GM06990 (cell line): ENCODE results near the gene ACADS.

ENCODE experiments used
- DNase-seq: peaks from one replicate; pipeline ENCODE4 v3.0.0-alpha.2; 2011; ENCODE audit not compliant: insufficient read length; ENCODE audit errors: extremely low read depth
- H3K27me3 ChIP-seq: replicated peaks from 2 replicates; pipeline ENCODE4 v1.6.0; 2011; ENCODE audit warnings: low read length; ENCODE audit not compliant: control insufficient read depth, insufficient read depth
- H3K36me3 ChIP-seq: 2 replicates; pipeline ENCODE4 v1.5.1; 2011; ENCODE audit warnings: low read length; ENCODE audit not compliant: control insufficient read depth, insufficient read depth
- H3K4me3 ChIP-seq: replicated peaks from 2 replicates; pipeline ENCODE4 v1.5.1; 2011; ENCODE audit warnings: low read depth, mild to moderate bottlenecking, control low read depth, low read length
- TF ChIP-seq, protein P1 (sequence below): IDR thresholded peaks from 2 replicates; pipeline ENCODE4 v1.5.1; 2011; ENCODE audit warnings: low read length, control low read depth, mild to moderate bottlenecking, inconsistent platforms; ENCODE audit not compliant: insufficient read depth, poor library complexity, severe bottlenecking

ACADS gene

DNA sequence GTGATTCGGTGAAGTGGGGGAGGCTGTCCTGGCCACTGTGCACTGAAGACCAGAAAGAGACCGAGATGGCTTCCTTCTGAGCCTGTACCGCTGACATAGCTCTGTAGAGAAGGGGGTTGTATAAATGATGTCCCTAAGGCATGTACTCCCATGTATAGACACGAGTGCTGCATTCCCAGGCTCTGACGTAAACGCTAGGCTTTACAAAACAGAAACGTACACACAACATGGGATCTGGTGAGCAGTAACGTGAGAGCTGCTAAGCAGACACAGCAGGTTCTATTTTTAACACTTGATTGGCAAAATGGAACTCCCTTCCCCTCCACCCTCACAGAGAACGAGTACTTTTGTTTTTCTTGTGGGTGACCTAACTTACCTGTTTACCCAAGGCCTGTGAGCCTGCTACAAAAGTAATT lies 35.9 kb downstream of the ACADS start:
- Histone ChIP-seq H3K4me3 (no peak overlapping the region), H3K27me3 (no peaks in the 10 kb centered on the region), H3K36me3 (peaks cover 22% of the 10 kb centered on the region)
- TF ChIP-seq, protein P1, sequence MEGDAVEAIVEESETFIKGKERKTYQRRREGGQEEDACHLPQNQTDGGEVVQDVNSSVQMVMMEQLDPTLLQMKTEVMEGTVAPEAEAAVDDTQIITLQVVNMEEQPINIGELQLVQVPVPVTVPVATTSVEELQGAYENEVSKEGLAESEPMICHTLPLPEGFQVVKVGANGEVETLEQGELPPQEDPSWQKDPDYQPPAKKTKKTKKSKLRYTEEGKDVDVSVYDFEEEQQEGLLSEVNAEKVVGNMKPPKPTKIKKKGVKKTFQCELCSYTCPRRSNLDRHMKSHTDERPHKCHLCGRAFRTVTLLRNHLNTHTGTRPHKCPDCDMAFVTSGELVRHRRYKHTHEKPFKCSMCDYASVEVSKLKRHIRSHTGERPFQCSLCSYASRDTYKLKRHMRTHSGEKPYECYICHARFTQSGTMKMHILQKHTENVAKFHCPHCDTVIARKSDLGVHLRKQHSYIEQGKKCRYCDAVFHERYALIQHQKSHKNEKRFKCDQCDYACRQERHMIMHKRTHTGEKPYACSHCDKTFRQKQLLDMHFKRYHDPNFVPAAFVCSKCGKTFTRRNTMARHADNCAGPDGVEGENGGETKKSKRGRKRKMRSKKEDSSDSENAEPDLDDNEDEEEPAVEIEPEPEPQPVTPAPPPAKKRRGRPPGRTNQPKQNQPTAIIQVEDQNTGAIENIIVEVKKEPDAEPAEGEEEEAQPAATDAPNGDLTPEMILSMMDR: no peak
- no peak for DNase-seq

DNA sequence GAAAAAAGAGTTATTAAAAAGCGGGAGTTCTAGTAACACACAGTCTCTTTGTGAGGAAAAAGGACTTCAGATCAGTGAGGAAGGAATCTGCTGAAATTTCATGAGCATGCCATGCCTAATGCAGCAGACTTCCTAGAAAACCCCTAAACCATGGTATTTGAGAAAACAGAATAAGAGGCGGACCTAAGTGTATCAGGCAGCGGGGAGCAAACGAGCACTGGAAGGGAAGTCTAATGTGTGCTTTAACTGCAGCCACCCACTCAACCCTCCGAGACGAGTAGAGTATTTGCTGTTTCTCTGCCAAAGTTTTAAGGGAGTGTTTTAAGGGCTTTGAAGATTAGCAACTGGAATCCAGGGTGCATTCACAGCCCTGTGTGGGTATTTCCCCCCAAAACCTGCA lies 36.5 kb downstream of the ACADS start:
- DNase-seq: no peak
- Histone ChIP-seq H3K4me3 (no peak overlapping the region), H3K36me3 (peaks cover 25% of the 10 kb centered on the region), H3K27me3 (no peaks in the 10 kb centered on the region)
- TF ChIP-seq, protein P1: no peak

DNA sequence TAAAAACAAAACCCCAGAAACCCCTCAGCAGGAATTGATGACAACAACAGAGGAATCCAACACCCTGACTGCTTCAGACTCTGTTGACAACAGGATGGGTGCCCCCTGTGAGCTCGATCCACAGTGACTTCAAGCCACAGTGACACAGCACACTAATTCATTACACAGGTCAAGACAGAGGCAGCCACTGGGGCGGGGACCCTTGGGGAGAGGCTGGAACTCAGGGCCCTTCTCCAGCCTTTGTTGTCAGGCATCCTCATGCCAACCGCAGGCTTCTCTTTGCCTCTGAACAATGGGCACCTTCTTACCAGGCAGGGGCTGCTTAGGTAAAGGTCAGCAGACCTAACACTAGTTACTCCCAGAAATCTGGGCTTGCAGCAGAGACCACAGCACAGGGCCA lies 37.6 kb downstream of the ACADS start:
- TF ChIP-seq, protein P1: no peak
- Histone ChIP-seq H3K4me3 (no peak overlapping the region), H3K27me3 (no peaks in the 10 kb centered on the region), H3K36me3 (peaks cover 27% of the 10 kb centered on the region)
- no peak for DNase-seq

DNA sequence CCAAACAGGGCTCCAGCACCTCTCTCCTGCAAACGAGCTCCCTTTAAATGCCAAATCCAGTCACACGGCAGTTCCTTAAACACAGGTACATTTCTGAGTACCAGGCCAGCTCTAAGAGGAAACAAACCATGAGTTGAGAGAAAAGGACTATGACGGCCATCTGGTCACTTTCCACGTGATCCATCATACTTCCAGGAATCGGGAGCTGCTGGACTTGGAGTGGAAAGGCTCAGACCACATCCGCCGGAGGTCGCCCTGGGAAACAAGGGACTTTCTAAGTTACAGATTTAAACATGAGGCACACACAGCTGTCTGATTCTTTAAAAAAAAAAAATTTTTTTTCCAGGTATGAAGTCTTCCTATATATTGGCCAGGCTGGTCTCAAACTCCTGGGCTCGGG lies 39.2 kb downstream of the ACADS start:
- no peak for DNase-seq
- TF ChIP-seq, protein P1: no peak
- Histone ChIP-seq H3K27me3 (no peaks in the 10 kb centered on the region), H3K36me3 (peaks cover 28% of the 10 kb centered on the region), H3K4me3 (no peak overlapping the region)

DNA sequence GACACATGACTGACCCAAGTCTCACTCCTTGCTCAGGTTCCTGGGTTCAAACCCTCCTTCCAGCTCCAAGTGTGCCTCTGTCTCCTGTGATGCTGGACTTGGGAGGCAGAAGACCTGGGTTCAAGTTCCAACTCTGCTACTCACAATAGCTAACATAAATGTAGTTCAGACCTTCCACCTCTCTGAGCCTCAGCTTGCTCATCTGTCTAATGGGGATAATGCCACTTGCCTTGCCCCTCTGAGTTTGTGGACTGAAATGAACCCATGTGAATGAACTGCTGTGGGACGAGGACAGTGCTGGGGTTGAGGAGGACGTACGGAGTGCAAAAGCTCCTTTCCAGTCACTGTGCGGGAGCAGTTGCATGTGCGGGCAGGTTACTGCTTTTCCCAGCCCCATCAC lies 40.9 kb downstream of the ACADS start:
- Histone ChIP-seq H3K36me3 (peaks cover 26% of the 10 kb centered on the region), H3K4me3 (no peak overlapping the region), H3K27me3 (no peaks in the 10 kb centered on the region)
- no peak for DNase-seq
- TF ChIP-seq, protein P1: no peak
